H9 (cell line): ENCODE data around the gene HORMAD1. TPM values are rescaled to one million over a fixed set of nuclear protein-coding genes. Genes with fewer than 3 reads are reported as not detected.

Experiments
- DNase-seq: peaks from one replicate; pipeline ENCODE4 v3.0.0-alpha.2; 2017
- H2AFZ ChIP-seq: one replicate; pipeline ENCODE4 v1.6.1; 2013; ENCODE audit warnings: mild to moderate bottlenecking, low read length, control low read depth, moderate library complexity
- H2AK5ac ChIP-seq: 2 replicates; pipeline ENCODE4 v1.6.1; 2013; ENCODE audit warnings: low read length, control low read depth, mixed read lengths; ENCODE audit not compliant: insufficient read length
- H2BK120ac ChIP-seq: one replicate; pipeline ENCODE4 v1.6.1; 2013; ENCODE audit warnings: low read depth, mild to moderate bottlenecking, low read length, control low read depth, inconsistent platforms; ENCODE audit not compliant: poor library complexity, severe bottlenecking
- H2BK12ac ChIP-seq: 2 replicates; pipeline ENCODE4 v1.6.1; 2013; ENCODE audit warnings: low read length, control low read depth, mixed read lengths, low read depth; ENCODE audit not compliant: insufficient read length
- H2BK15ac ChIP-seq: 2 replicates; pipeline ENCODE4 v1.6.1; 2013; ENCODE audit warnings: low read depth, low read length, control low read depth
- H2BK20ac ChIP-seq: one replicate; pipeline ENCODE4 v1.6.1; 2013; ENCODE audit warnings: low read depth, mild to moderate bottlenecking, low read length, control low read depth, inconsistent platforms; ENCODE audit not compliant: poor library complexity, severe bottlenecking
- H2BK5ac ChIP-seq: 2 replicates; pipeline ENCODE4 v1.6.1; 2013; ENCODE audit warnings: low read length, control low read depth, mixed read lengths; ENCODE audit not compliant: insufficient read length
- H3K14ac ChIP-seq: 2 replicates; pipeline ENCODE4 v1.6.1; 2013; ENCODE audit warnings: low read length, control low read depth; ENCODE audit not compliant: insufficient read depth
- H3K18ac ChIP-seq: 2 replicates; pipeline ENCODE4 v1.6.1; 2013; ENCODE audit warnings: low read depth, mild to moderate bottlenecking, mixed read lengths, low read length, control low read depth; ENCODE audit not compliant: insufficient read length
- H3K23ac ChIP-seq: 2 replicates; pipeline ENCODE4 v1.6.1; 2013; ENCODE audit warnings: low read length, control low read depth, mixed read lengths, low read depth; ENCODE audit not compliant: insufficient read length
- H3K23me2 ChIP-seq: 2 replicates; pipeline ENCODE4 v1.6.1; 2013; ENCODE audit warnings: low read depth, mild to moderate bottlenecking, mixed read lengths, low read length, control low read depth; ENCODE audit not compliant: insufficient read length, poor library complexity, severe bottlenecking
- H3K27ac ChIP-seq: 2 replicates; pipeline ENCODE4 v1.5.1; 2013; ENCODE audit warnings: low read length, control low read depth, mixed read lengths, low read depth; ENCODE audit not compliant: insufficient read length
- H3K27me3 ChIP-seq: 2 replicates; pipeline ENCODE4 v1.6.1; 2013; ENCODE audit warnings: low read length, control low read depth, inconsistent platforms; ENCODE audit not compliant: insufficient read depth
- H3K4ac ChIP-seq: 2 replicates; pipeline ENCODE4 v1.6.1; 2013; ENCODE audit warnings: low read depth, mild to moderate bottlenecking, control low read depth, inconsistent platforms, low read length, moderate library complexity
- H3K4me1 ChIP-seq: 2 replicates; pipeline ENCODE4 v1.6.1; 2013; ENCODE audit warnings: low read length, control low read depth, inconsistent platforms; ENCODE audit not compliant: insufficient read depth
- H3K4me2 ChIP-seq: 2 replicates; pipeline ENCODE4 v1.6.1; 2013; ENCODE audit warnings: low read length, control low read depth, mixed read lengths; ENCODE audit not compliant: insufficient read length, insufficient read depth
- H3K56ac ChIP-seq: 2 replicates; pipeline ENCODE4 v1.6.1; 2013; ENCODE audit warnings: low read depth, mild to moderate bottlenecking, mixed read lengths, low read length, control low read depth; ENCODE audit not compliant: insufficient read length
- H3K79me1 ChIP-seq: 2 replicates; pipeline ENCODE4 v1.6.1; 2013; ENCODE audit warnings: low read depth, mild to moderate bottlenecking, moderate library complexity, low read length, control low read depth, inconsistent platforms; ENCODE audit not compliant: insufficient read depth, poor library complexity, severe bottlenecking
- H3K79me2 ChIP-seq: 2 replicates; pipeline ENCODE4 v1.6.1; 2013; ENCODE audit warnings: low read length, control low read depth, inconsistent platforms; ENCODE audit not compliant: insufficient read depth
- H3K9ac ChIP-seq: 2 replicates; pipeline ENCODE4 v1.6.1; 2013; ENCODE audit warnings: low read length, control low read depth, mixed read lengths; ENCODE audit not compliant: insufficient read length; ENCODE audit errors: extremely low read depth
- H3K9me3 ChIP-seq: one replicate; pipeline ENCODE4 v1.6.1; 2013; ENCODE audit warnings: low read depth, low read length, inconsistent platforms; ENCODE audit not compliant: control insufficient read depth
- H3T11ph ChIP-seq: one replicate; pipeline ENCODE4 v1.6.1; 2013; ENCODE audit warnings: mild to moderate bottlenecking, low read length, control low read depth, inconsistent platforms
- H4K20me1 ChIP-seq: one replicate; pipeline ENCODE4 v1.6.1; 2013; ENCODE audit not compliant: control insufficient read depth, insufficient read length, insufficient read depth
- H4K5ac ChIP-seq: 2 replicates; pipeline ENCODE4 v1.6.1; 2013; ENCODE audit warnings: low read depth, mild to moderate bottlenecking, mixed read lengths, low read length, control low read depth; ENCODE audit not compliant: insufficient read length
- H4K8ac ChIP-seq: replicated peaks from 2 replicates; pipeline ENCODE4 v1.6.1; 2013; ENCODE audit warnings: low read length, control low read depth, mixed read lengths, low read depth; ENCODE audit not compliant: insufficient read length
- H4K91ac ChIP-seq: 2 replicates; pipeline ENCODE4 v1.6.1; 2013; ENCODE audit warnings: low read depth, mild to moderate bottlenecking, moderate library complexity, mixed read lengths, low read length, control low read depth; ENCODE audit not compliant: insufficient read length
- H3K27ac Mint-ChIP-seq, 3 experiments: 2 replicates in 2 of 3; 3 replicates in 1 of 3; pipeline ENCODE4 v1.8.0; 2020 to 2021; ENCODE audit warnings: mixed read lengths in 3 of 3, mild to moderate bottlenecking in 1 of 3, moderate library complexity in 1 of 3
- H3K27me3 Mint-ChIP-seq: 2 replicates; pipeline ENCODE4 v1.8.0; 2021; ENCODE audit warnings: low read depth, mild to moderate bottlenecking, moderate library complexity, mixed read lengths
- H3K36me3 Mint-ChIP-seq, 3 experiments: 2 replicates in 2 of 3; 3 replicates in 1 of 3; pipeline ENCODE4 v1.8.0; 2020 to 2021; ENCODE audit warnings: low read depth in 3 of 3, mixed read lengths in 3 of 3; ENCODE audit not compliant: insufficient read depth in 1 of 3
- H3K4me1 Mint-ChIP-seq, 2 experiments: 2 replicates each; pipeline ENCODE4 v1.8.0; 2020; ENCODE audit warnings: mixed read lengths in 2 of 2
- H3K4me3 Mint-ChIP-seq, 2 experiments: 2 replicates in 1 of 2; 3 replicates in 1 of 2; pipeline ENCODE4 v1.8.0; 2020 to 2021; ENCODE audit warnings: mild to moderate bottlenecking in 2 of 2, mixed read lengths in 2 of 2, moderate library complexity in 1 of 2
- H3K9me3 Mint-ChIP-seq, 2 experiments: 2 replicates in 1 of 2; 3 replicates in 1 of 2; pipeline ENCODE4 v1.8.0; 2020; ENCODE audit warnings: mild to moderate bottlenecking in 2 of 2, mixed read lengths in 2 of 2, moderate library complexity in 1 of 2
- WGBS: extraction: QIAGEN DNeasy Blood & Tissue Kit; methylation state at CpG from one replicate; pipeline ENCODE4 v1.1.7; 2013; ENCODE audit warnings: missing lambda C conversion rate, low lambda C conversion rate, mixed read lengths; ENCODE audit not compliant: insufficient read length; ENCODE audit errors: extremely low coverage; 5-methylcytosine and 5-hydroxymethylcytosine counted together
- total RNA-seq: library from RNA; stranded (reverse); gene quantifications from 2 replicates; pipeline ENCODE4 v1.2.1, GENCODE V29; 2021
- TF ChIP-seq, protein P1 (sequence below): fragments of 200-600 bp; sonication (generic); conservative IDR thresholded peaks from 3 replicates; pipeline ENCODE4 v1.8.0; 2021; ENCODE audit warnings: antibody characterized with exemption, mild to moderate bottlenecking

HORMAD1 gene
- total RNA-seq, 1 experiment from 2014 or later: not detected

GRCh38 chr1:150663321-150663720 lies 57.4 kb downstream of the HORMAD1 start:
- H2BK15ac ChIP-seq: no peak overlapping the region
- peaks cover 0 to 5% of the 10 kb centered on the region in 2 experiments; a peak in 2 of 5 replicates for H3K9me3 Mint-ChIP-seq
- H3K27me3 ChIP-seq: no peaks in the 10 kb centered on the region
- H3T11ph ChIP-seq: no peak overlapping the region
- H3K36me3 Mint-ChIP-seq: peaks cover 39 to 45% (median 44%) of the 10 kb centered on the region in 3 experiments
- H3K27ac ChIP-seq: no peak overlapping the region
- H3K27ac Mint-ChIP-seq: peak overlapping the region in 2 of 3 experiments; percentile 10 to 14; a peak in 3 of 7 replicates
- no peak overlapping the region for H3K4me3 Mint-ChIP-seq
- no peaks in the 10 kb centered on the region for H4K20me1 ChIP-seq
- no peak overlapping the region for H3K23ac ChIP-seq
- H3K23me2 ChIP-seq: no peaks in the 10 kb centered on the region
- no peak overlapping the region for H2AK5ac ChIP-seq
- no peak overlapping the region for H3K4ac ChIP-seq
- no peak overlapping the region for H3K9ac ChIP-seq
- H4K8ac ChIP-seq: no peak overlapping the region
- no peaks in the 10 kb centered on the region for H3K9me3 ChIP-seq
- no peaks in the 10 kb centered on the region for H3K4me1 Mint-ChIP-seq
- no peaks in the 10 kb centered on the region for H3K27me3 Mint-ChIP-seq
- H2AFZ ChIP-seq: no peak overlapping the region
- no CpG with 5 or more reads among the region's 7 CpGs for WGBS
- no peaks in the 10 kb centered on the region for H3K4me1 ChIP-seq
- H3K79me2 ChIP-seq: no peaks in the 10 kb centered on the region
- no peak overlapping the region for H3K4me2 ChIP-seq
- no peak overlapping the region for H2BK12ac ChIP-seq
- H3K56ac ChIP-seq: no peak overlapping the region
- no peak overlapping the region for H3K14ac ChIP-seq
- H2BK120ac ChIP-seq: no peak overlapping the region
- H3K79me1 ChIP-seq: no peaks in the 10 kb centered on the region
- TF ChIP-seq, protein P1, sequence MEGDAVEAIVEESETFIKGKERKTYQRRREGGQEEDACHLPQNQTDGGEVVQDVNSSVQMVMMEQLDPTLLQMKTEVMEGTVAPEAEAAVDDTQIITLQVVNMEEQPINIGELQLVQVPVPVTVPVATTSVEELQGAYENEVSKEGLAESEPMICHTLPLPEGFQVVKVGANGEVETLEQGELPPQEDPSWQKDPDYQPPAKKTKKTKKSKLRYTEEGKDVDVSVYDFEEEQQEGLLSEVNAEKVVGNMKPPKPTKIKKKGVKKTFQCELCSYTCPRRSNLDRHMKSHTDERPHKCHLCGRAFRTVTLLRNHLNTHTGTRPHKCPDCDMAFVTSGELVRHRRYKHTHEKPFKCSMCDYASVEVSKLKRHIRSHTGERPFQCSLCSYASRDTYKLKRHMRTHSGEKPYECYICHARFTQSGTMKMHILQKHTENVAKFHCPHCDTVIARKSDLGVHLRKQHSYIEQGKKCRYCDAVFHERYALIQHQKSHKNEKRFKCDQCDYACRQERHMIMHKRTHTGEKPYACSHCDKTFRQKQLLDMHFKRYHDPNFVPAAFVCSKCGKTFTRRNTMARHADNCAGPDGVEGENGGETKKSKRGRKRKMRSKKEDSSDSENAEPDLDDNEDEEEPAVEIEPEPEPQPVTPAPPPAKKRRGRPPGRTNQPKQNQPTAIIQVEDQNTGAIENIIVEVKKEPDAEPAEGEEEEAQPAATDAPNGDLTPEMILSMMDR: no peak
- no peak overlapping the region for H4K5ac ChIP-seq
- H3K18ac ChIP-seq: no peak overlapping the region
- no peak overlapping the region for H4K91ac ChIP-seq
- DNase-seq: no peak
- H2BK20ac ChIP-seq: no peak overlapping the region
- H2BK5ac ChIP-seq: no peak overlapping the region
